Activated T-helper 2 cell treated with anti-CD3 and anti-CD28 coated beads, Interferon-gamma antibody, Interleukin-2, Interleukin-4, amounts not matched to agents 10 μg/mL and 5 μg/mL and 100 μg/mL, durations not matched to agents 14 hours and 24 hours and 36 hours (primary cell): Measurements from ENCODE around the gene ROBO3. TPM values are rescaled to one million over a fixed set of nuclear protein-coding genes. Genes with fewer than 3 reads are reported as not detected.

Experiments used
- DNase-seq: peaks from one replicate; pipeline ENCODE4 v3.0.0; 2021; ENCODE audit warnings: low spot score
- H3K27ac Mint-ChIP-seq: one replicate; pipeline ENCODE4 v1.8.0; 2021; ENCODE audit warnings: mixed read lengths
- H3K27me3 Mint-ChIP-seq: one replicate; pipeline ENCODE4 v1.8.0; 2021; ENCODE audit warnings: low read depth, mixed read lengths
- H3K36me3 Mint-ChIP-seq: one replicate; pipeline ENCODE4 v1.8.0; 2021; ENCODE audit warnings: low read depth, mixed read lengths
- H3K4me1 Mint-ChIP-seq: one replicate; pipeline ENCODE4 v1.8.0; 2021; ENCODE audit warnings: low read depth, mixed read lengths
- H3K4me3 Mint-ChIP-seq: one replicate; pipeline ENCODE4 v1.8.0; 2021; ENCODE audit warnings: low read depth, mild to moderate bottlenecking, moderate library complexity, mixed read lengths
- H3K9me3 Mint-ChIP-seq: one replicate; pipeline ENCODE4 v1.8.0; 2021; ENCODE audit warnings: mixed read lengths
- intact Hi-C: fragments of 100-400 bp; cut with micrococcal nuclease; formaldehyde crosslinking; loops from one replicate; pipeline ENCODE4 v1.15.1; 2023
- total RNA-seq: library from RNA; stranded (reverse); gene quantifications from 2 replicates; pipeline ENCODE4 v1.2.3, GENCODE V29; 2022

ROBO3 gene
- total RNA-seq, 1 donor from 2014 or later = 10.6 TPM

GRCh38 chr11:124891373-124891861 lies 26.2 kb downstream of the ROBO3 start:
- Mint-ChIP-seq H3K4me1 (no peaks in the 10 kb centered on the region), H3K9me3 (no peaks in the 10 kb centered on the region), H3K36me3 (no peaks in the 10 kb centered on the region), H3K27me3 (peaks cover 15% of the 10 kb centered on the region), H3K4me3 (no peak overlapping the region), H3K27ac (no peak overlapping the region)
- no peak for DNase-seq
- intact Hi-C loops = no loop called here

DNA sequence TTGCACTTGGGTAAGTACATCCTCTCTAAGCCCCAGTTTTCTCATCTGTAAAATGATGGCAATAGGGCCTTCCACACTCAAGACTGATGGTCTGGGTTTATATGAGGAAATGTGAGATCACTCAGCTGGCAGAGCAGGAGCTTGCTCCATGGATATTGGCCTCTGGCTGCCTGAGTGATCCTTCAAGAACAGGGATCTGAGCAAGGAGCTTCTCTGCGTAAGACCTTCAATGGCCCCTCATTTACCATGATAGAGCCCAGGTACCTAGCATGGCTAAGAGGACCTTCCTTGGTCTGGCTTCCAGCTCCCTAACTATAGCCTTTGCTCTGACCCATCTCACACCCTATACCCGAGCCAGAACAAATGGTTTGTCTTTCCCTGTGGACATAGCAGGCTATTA lies 26.9 kb downstream of the ROBO3 start:
- Mint-ChIP-seq H3K36me3 (no peaks in the 10 kb centered on the region), H3K4me1 (no peaks in the 10 kb centered on the region), H3K27me3 (peaks cover 15% of the 10 kb centered on the region), H3K9me3 (no peaks in the 10 kb centered on the region), H3K27ac (no peak overlapping the region), H3K4me3 (no peak overlapping the region)
- intact Hi-C loops = no loop called here
- DNase-seq = no peak

GRCh38 chr11:124892750-124893454 lies 27.7 kb downstream of the ROBO3 start:
- peaks cover 15% of the 10 kb centered on the region for H3K27me3 Mint-ChIP-seq
- no peak overlapping the region for H3K4me3 Mint-ChIP-seq
- intact Hi-C loops = no loop called here
- H3K36me3 Mint-ChIP-seq = no peaks in the 10 kb centered on the region
- H3K9me3 Mint-ChIP-seq = no peaks in the 10 kb centered on the region
- H3K4me1 Mint-ChIP-seq = no peaks in the 10 kb centered on the region
- no peak overlapping the region for H3K27ac Mint-ChIP-seq
- no peak for DNase-seq

GRCh38 chr11:124893781-124894401 lies 28.7 kb downstream of the ROBO3 start:
- H3K27me3 Mint-ChIP-seq = peaks cover 10% of the 10 kb centered on the region
- no peaks in the 10 kb centered on the region for H3K9me3 Mint-ChIP-seq
- H3K36me3 Mint-ChIP-seq = no peaks in the 10 kb centered on the region
- no peaks in the 10 kb centered on the region for H3K4me1 Mint-ChIP-seq
- no peak for DNase-seq
- H3K27ac Mint-ChIP-seq = no peak overlapping the region
- H3K4me3 Mint-ChIP-seq = no peak overlapping the region
- intact Hi-C loops = no loop called here

- DNase-seq = no peak
- Mint-ChIP-seq H3K36me3 (no peaks in the 10 kb centered on the region), H3K9me3 (no peaks in the 10 kb centered on the region), H3K27ac (no peak overlapping the region), H3K4me1 (no peaks in the 10 kb centered on the region), H3K4me3 (no peak overlapping the region), H3K27me3 (peaks cover 13% of the 10 kb centered on the region)
- intact Hi-C loops = no loop called here
These were observed 29.6 kb downstream of the ROBO3 start for GRCh38 chr11:124894606-124895430.

DNA sequence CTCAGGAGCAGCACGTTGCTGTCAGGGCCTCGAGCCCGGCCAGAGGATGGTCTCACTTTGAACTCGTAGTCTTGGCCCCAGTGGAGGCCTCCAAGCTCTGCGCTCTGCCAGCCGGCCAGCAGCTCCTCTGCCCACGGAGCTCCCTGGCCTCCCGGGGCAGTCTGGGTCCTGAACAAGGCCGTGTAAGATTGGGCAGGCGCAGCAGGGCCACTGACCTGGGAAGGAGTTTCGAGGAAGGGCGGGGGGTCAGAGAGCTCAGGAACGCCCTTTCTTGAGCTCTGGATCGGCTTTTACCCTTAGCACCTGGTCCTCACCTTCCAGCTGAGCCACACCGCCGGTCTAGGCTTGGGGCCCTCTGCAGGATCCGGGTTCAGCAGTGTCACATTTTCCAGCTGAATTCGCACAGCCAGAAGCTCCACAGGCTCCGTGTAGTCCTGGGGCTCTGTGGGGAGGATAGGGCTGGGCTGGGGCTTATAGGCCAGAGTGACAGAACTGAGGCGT lies 30.3 kb downstream of the ROBO3 start:
- Mint-ChIP-seq H3K9me3 (no peaks in the 10 kb centered on the region), H3K27ac (no peak overlapping the region), H3K4me1 (no peaks in the 10 kb centered on the region), H3K36me3 (no peaks in the 10 kb centered on the region), H3K27me3 (peaks cover 14% of the 10 kb centered on the region), H3K4me3 (no peak overlapping the region)
- intact Hi-C loops = no loop called here
- no peak for DNase-seq

- intact Hi-C loops = no loop called here
- no peak for DNase-seq
- H3K4me1 Mint-ChIP-seq = no peaks in the 10 kb centered on the region
- H3K36me3 Mint-ChIP-seq = no peaks in the 10 kb centered on the region
- H3K9me3 Mint-ChIP-seq = no peaks in the 10 kb centered on the region
- H3K27ac Mint-ChIP-seq = no peak overlapping the region
- H3K27me3 Mint-ChIP-seq = peaks cover 14% of the 10 kb centered on the region
- no peak overlapping the region for H3K4me3 Mint-ChIP-seq
These were observed 31.0 kb downstream of the ROBO3 start for GRCh38 chr11:124896071-124896750.

DNA sequence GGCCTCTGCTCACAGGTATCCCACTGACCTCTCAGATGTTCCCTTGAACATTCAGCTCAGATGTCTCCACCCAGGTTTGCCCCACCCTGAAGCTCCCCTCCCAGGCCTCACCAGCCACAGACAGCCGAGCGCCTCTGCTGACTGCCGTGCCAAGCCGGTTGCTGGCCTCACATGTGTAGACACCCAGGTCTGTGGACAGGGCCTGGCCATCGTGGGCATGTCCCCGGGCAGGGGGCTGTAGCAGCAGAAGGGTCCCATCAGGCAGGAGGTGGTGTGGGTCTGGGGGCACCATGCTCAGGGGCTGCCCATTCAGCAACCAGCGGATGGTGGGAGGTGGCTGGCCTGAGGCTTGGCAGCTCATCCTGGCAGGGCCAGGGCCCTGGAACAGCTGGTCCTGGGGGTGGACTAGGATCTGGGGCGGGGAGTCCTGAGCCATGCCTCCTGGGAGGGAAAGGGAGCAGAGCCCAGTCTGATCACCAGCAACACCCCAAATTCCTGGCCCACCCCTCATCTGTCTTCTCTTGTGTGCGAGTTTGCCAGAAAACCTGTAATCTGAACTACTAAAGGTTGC lies 31.7 kb downstream of the ROBO3 start:
- no peak overlapping the region for H3K27ac Mint-ChIP-seq
- H3K4me1 Mint-ChIP-seq = no peaks in the 10 kb centered on the region

DNA sequence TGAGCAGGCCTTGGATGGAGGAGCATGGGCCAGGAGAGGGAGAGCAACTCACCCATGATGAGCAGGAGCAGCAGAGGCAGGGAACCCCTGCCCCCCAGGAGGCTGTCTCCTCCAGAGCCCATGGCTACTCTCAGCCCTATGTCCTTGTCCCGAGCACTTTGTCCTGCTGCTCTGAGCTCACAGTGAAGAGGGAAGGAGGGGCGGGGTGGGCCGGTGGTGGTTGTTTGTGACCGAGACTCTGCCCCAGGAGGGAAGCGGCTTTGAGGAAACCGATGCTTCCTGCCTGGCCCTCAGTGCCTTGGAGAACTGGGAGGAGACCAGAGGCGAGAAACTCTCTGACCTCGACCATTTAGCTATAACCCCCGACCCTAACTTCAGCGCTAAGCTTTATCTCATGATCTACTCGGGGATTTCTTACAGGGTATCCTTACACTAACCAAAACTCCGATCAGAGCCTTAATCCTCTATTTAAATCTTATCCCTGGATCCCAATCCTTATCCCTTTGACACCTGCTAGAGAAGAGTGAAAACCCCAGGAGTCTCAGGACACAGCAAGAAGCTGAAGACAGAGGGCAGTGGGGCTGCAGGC lies 32.5 kb downstream of the ROBO3 start, which contains the start of gene ROBO4:
Gene ROBO4 (minus strand): TSS at position 192 of the 589 bp plus-strand sequence. CDS start 70 bp downstream, at position 122.
- Mint-ChIP-seq H3K4me3 (no peak within 1 kb of the TSS), H3K9me3 (no peaks in the 10 kb centered on the region), H3K4me1 (no peaks in the 10 kb centered on the region), H3K27ac (no peak within 1 kb of the TSS), H3K36me3 (no peaks in the 10 kb centered on the region), H3K27me3 (peaks cover 20% of the 10 kb centered on the region)
- intact Hi-C loops = no loop called here
- no peak for DNase-seq

More for the DNA sequence above, 31.7 kb downstream of the ROBO3 start:
- Mint-ChIP-seq H3K36me3 (no peaks in the 10 kb centered on the region), H3K4me3 (no peak overlapping the region), H3K9me3 (no peaks in the 10 kb centered on the region), H3K27me3 (peaks cover 21% of the 10 kb centered on the region)
- intact Hi-C loops = no loop called here
- DNase-seq = no peak

DNA sequence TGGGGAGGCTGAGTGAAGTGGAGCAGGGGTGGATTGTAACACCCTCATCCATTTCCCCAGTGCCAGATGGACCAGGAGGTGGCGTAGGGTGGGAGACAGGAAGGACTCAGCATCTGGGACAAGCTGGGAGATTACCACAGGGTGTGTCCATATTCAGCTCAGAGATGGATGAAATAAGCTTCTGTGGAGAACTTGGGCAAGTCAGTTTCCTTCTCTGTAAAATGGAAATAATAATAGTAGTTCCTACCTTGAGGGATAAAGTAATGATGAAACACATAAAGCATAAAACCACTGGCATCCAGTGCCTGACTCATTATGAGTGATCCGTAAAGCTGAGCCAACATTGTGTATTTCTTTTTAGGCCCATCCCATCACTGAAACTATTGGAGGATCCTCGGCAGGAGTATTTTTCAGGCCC lies 33.0 kb downstream of the ROBO3 start:
- H3K36me3 Mint-ChIP-seq = no peaks in the 10 kb centered on the region
- no peak for DNase-seq
- no peaks in the 10 kb centered on the region for H3K4me1 Mint-ChIP-seq
- H3K4me3 Mint-ChIP-seq = no peak overlapping the region
- no peaks in the 10 kb centered on the region for H3K9me3 Mint-ChIP-seq
- H3K27me3 Mint-ChIP-seq = peaks cover 22% of the 10 kb centered on the region
- intact Hi-C loops = no loop called here
- H3K27ac Mint-ChIP-seq = no peak overlapping the region

- no peak for DNase-seq
- H3K9me3 Mint-ChIP-seq = no peaks in the 10 kb centered on the region
- H3K4me1 Mint-ChIP-seq = no peaks in the 10 kb centered on the region
These were observed 33.5 kb downstream of the ROBO3 start for GRCh38 chr11:124898711-124899110.

More at GRCh38 chr11:124898711-124899110, 33.5 kb downstream of the ROBO3 start:
- no peak overlapping the region for H3K27ac Mint-ChIP-seq
- peaks cover 25% of the 10 kb centered on the region for H3K27me3 Mint-ChIP-seq
- H3K36me3 Mint-ChIP-seq = no peaks in the 10 kb centered on the region
- no peak overlapping the region for H3K4me3 Mint-ChIP-seq
- intact Hi-C loops = no loop called here
